Uterus (tissue), 4 donors: Measurements from ENCODE around the gene BSCL2. TPM values are rescaled to one million over a fixed set of nuclear protein-coding genes. Genes with fewer than 3 reads are reported as not detected.
"Not testable (repeated sequence)": the region's sequence is repeated elsewhere in the genome, so short reads cannot be mapped to it uniquely, and the experiment has no call there.

Source experiments
- DNase-seq, 2 donors: peaks; one replicate each; pipeline ENCODE4 v3.0.0-alpha.2; 2019 to 2020
- H3K27ac ChIP-seq, 2 donors: fragments of 200-600 bp; sonication (generic); 1 replicate in 1 of 2; 2 replicates in 1 of 2; pipeline ENCODE4 v1.5.1; 2016 to 2018
- H3K27me3 ChIP-seq, 2 donors: fragments of 200-600 bp; sonication (generic); one replicate each; pipeline ENCODE4 v1.5.1; 2018 to 2019; ENCODE audit warnings: control low read depth in 1 of 2
- H3K36me3 ChIP-seq, 2 donors: fragments of 200-600 bp; sonication (generic); one replicate each; pipeline ENCODE4 v1.5.1; 2019; ENCODE audit warnings: control low read depth in 1 of 2
- H3K4me1 ChIP-seq, 2 donors: fragments of 200-600 bp; sonication (generic); one replicate each; pipeline ENCODE4 v1.5.1; 2018 to 2019; ENCODE audit warnings: control low read depth in 1 of 2
- H3K4me3 ChIP-seq, 2 donors: fragments of 200-600 bp; sonication (generic); 1 replicate in 1 of 2; 2 replicates in 1 of 2; pipeline ENCODE4 v1.5.1; 2018 to 2019; ENCODE audit warnings: mild to moderate bottlenecking in 1 of 2
- H3K9me3 ChIP-seq, 2 donors: fragments of 200-600 bp; sonication (generic); one replicate each; pipeline ENCODE4 v1.5.1; 2019; ENCODE audit warnings: control low read depth in 1 of 2
- CTCF ChIP-seq, 4 experiments: fragments of 200-600 bp in 2 of 4; fragments of 450-650 bp in 2 of 4; sonication (generic) in 2 of 4; IDR thresholded peaks; one replicate each; pipeline ENCODE4 v1.5.1; 2016 to 2019; ENCODE audit warnings: antibody characterized with exemption in 4 of 4, mild to moderate bottlenecking in 2 of 4, moderate library complexity in 1 of 4
- POLR2A ChIP-seq, 2 donors: fragments of 450-650 bp; IDR thresholded peaks; one replicate each; pipeline ENCODE4 v1.6.1; 2016; ENCODE audit warnings: antibody characterized with exemption in 2 of 2, mild to moderate bottlenecking in 1 of 2, moderate library complexity in 1 of 2
- intact Hi-C: fragments of 100-400 bp; cut with DNase I; formaldehyde crosslinking; loops from one replicate; pipeline ENCODE4 v1.15.1; 2023; ENCODE audit warnings: low total_unique reads
- total RNA-seq, 4 donors: library from RNA; depleted of rRNA in 3 of 4; stranded (reverse); fragments of >200 nt in 3 of 4; gene quantifications; one replicate each; pipeline versions ENCODE4 v1.1.0 to v1.2.4, GENCODE V29; 2014 to 2023
- donor health status: DM: yes; HTN: yes; CAD: no.

Gene BSCL2
- total RNA-seq, 4 donors from 2014 or later, result 24.1 to 46.7 (median 34.4) TPM

GRCh38 chr11:62708392-62708791 is 1.2 kb upstream of the BSCL2 start:
- Histone ChIP-seq H3K9me3 (no peaks in the 10 kb centered on the region), H3K4me3 (peak overlapping the region in 1 of 2 donors; percentile 49), H3K27me3 (no peaks in the 10 kb centered on the region), H3K27ac (peak overlapping the region; percentile 89 to 94), H3K4me1 (peaks cover 9 to 22% of the 10 kb centered on the region in 2 donors), H3K36me3 (no peaks in the 10 kb centered on the region)
- TF ChIP-seq CTCF (IDR thresholded peaks at IDR 0.05), result no peak
- TF ChIP-seq POLR2A (IDR thresholded peaks at IDR 0.05), result no peak
- intact Hi-C loops, result no loop called here
- DNase-seq, result peak; percentile 39 to 40

- peak overlapping the region; percentile 72 to 78 for H3K27ac ChIP-seq
- peaks cover 9 to 22% of the 10 kb centered on the region in 2 donors for H3K4me1 ChIP-seq
- TF ChIP-seq POLR2A (IDR thresholded peaks at IDR 0.05) (no peak), CTCF (IDR thresholded peaks at IDR 0.05) (no peak)
- H3K9me3 ChIP-seq, result no peaks in the 10 kb centered on the region
- intact Hi-C loops, result no loop called here
- peak in 1 of 2 donors; percentile 37 for DNase-seq
- H3K4me3 ChIP-seq, result peak overlapping the region; percentile 47 to 71
- H3K27me3 ChIP-seq, result no peaks in the 10 kb centered on the region
- no peaks in the 10 kb centered on the region for H3K36me3 ChIP-seq
Measured at GRCh38 chr11:62706850-62707247, 375 bp downstream of the BSCL2 start.

GRCh38 chr11:62705880-62706849 is 1.1 kb downstream of the BSCL2 start:
- no peak for TF ChIP-seq CTCF (IDR thresholded peaks at IDR 0.05)
- TF ChIP-seq POLR2A (IDR thresholded peaks at IDR 0.05), result peak in 1 of 2 donors; percentile 57
- peak; percentile 95 to 96 for DNase-seq
- Histone ChIP-seq H3K4me1 (peaks cover 9 to 22% of the 10 kb centered on the region in 2 donors), H3K9me3 (no peaks in the 10 kb centered on the region), H3K4me3 (peak overlapping the region; percentile 47 to 71), H3K27ac (peak overlapping the region; percentile 72 to 78), H3K36me3 (no peaks in the 10 kb centered on the region), H3K27me3 (no peaks in the 10 kb centered on the region)
- intact Hi-C loops, result no loop called here

GRCh38 chr11:62705413-62705812 is 1.8 kb downstream of the BSCL2 start:
- H3K4me3 ChIP-seq, result peak overlapping the region; percentile 47 to 71
- DNase-seq, result no peak
- no peak for TF ChIP-seq CTCF (IDR thresholded peaks at IDR 0.05)
- no peak for TF ChIP-seq POLR2A (IDR thresholded peaks at IDR 0.05)
- no peaks in the 10 kb centered on the region for H3K27me3 ChIP-seq
- intact Hi-C loops, result no loop called here
- no peaks in the 10 kb centered on the region for H3K9me3 ChIP-seq
- peak overlapping the region; percentile 72 to 78 for H3K27ac ChIP-seq
- H3K4me1 ChIP-seq, result peaks cover 7 to 21% of the 10 kb centered on the region in 2 donors
- no peaks in the 10 kb centered on the region for H3K36me3 ChIP-seq

GRCh38 chr11:62703921-62704320 is 3.3 kb downstream of the BSCL2 start:
- H3K4me1 ChIP-seq, result peaks cover 3 to 18% of the 10 kb centered on the region in 2 donors
- DNase-seq, H3K27ac ChIP-seq, intact Hi-C loops, H3K36me3 ChIP-seq, H3K27me3 ChIP-seq, H3K9me3 ChIP-seq, H3K4me3 ChIP-seq: not testable (repeated sequence)
